H9 (cell line): ENCODE results near the gene KIRREL3. TPM values are rescaled to one million over a fixed set of nuclear protein-coding genes. Genes with fewer than 3 reads are reported as not detected.

ENCODE experiments used
- DNase-seq: peaks from one replicate; pipeline ENCODE4 v3.0.0-alpha.2; 2017
- H2AFZ ChIP-seq: one replicate; pipeline ENCODE4 v1.6.1; 2013; ENCODE audit warnings: mild to moderate bottlenecking, low read length, control low read depth, moderate library complexity
- H2AK5ac ChIP-seq: 2 replicates; pipeline ENCODE4 v1.6.1; 2013; ENCODE audit warnings: low read length, control low read depth, mixed read lengths; ENCODE audit not compliant: insufficient read length
- H2BK120ac ChIP-seq: one replicate; pipeline ENCODE4 v1.6.1; 2013; ENCODE audit warnings: low read depth, mild to moderate bottlenecking, low read length, control low read depth, inconsistent platforms; ENCODE audit not compliant: poor library complexity, severe bottlenecking
- H2BK12ac ChIP-seq: 2 replicates; pipeline ENCODE4 v1.6.1; 2013; ENCODE audit warnings: low read length, control low read depth, mixed read lengths, low read depth; ENCODE audit not compliant: insufficient read length
- H2BK15ac ChIP-seq: 2 replicates; pipeline ENCODE4 v1.6.1; 2013; ENCODE audit warnings: low read depth, low read length, control low read depth
- H2BK20ac ChIP-seq: one replicate; pipeline ENCODE4 v1.6.1; 2013; ENCODE audit warnings: low read depth, mild to moderate bottlenecking, low read length, control low read depth, inconsistent platforms; ENCODE audit not compliant: poor library complexity, severe bottlenecking
- H2BK5ac ChIP-seq: 2 replicates; pipeline ENCODE4 v1.6.1; 2013; ENCODE audit warnings: low read length, control low read depth, mixed read lengths; ENCODE audit not compliant: insufficient read length
- H3K14ac ChIP-seq: 2 replicates; pipeline ENCODE4 v1.6.1; 2013; ENCODE audit warnings: low read length, control low read depth; ENCODE audit not compliant: insufficient read depth
- H3K18ac ChIP-seq: 2 replicates; pipeline ENCODE4 v1.6.1; 2013; ENCODE audit warnings: low read depth, mild to moderate bottlenecking, mixed read lengths, low read length, control low read depth; ENCODE audit not compliant: insufficient read length
- H3K23ac ChIP-seq: 2 replicates; pipeline ENCODE4 v1.6.1; 2013; ENCODE audit warnings: low read length, control low read depth, mixed read lengths, low read depth; ENCODE audit not compliant: insufficient read length
- H3K23me2 ChIP-seq: 2 replicates; pipeline ENCODE4 v1.6.1; 2013; ENCODE audit warnings: low read depth, mild to moderate bottlenecking, mixed read lengths, low read length, control low read depth; ENCODE audit not compliant: insufficient read length, poor library complexity, severe bottlenecking
- H3K27ac ChIP-seq: 2 replicates; pipeline ENCODE4 v1.5.1; 2013; ENCODE audit warnings: low read length, control low read depth, mixed read lengths, low read depth; ENCODE audit not compliant: insufficient read length
- H3K27me3 ChIP-seq: 2 replicates; pipeline ENCODE4 v1.6.1; 2013; ENCODE audit warnings: low read length, control low read depth, inconsistent platforms; ENCODE audit not compliant: insufficient read depth
- H3K4ac ChIP-seq: 2 replicates; pipeline ENCODE4 v1.6.1; 2013; ENCODE audit warnings: low read depth, mild to moderate bottlenecking, control low read depth, inconsistent platforms, low read length, moderate library complexity
- H3K4me1 ChIP-seq: 2 replicates; pipeline ENCODE4 v1.6.1; 2013; ENCODE audit warnings: low read length, control low read depth, inconsistent platforms; ENCODE audit not compliant: insufficient read depth
- H3K4me2 ChIP-seq: 2 replicates; pipeline ENCODE4 v1.6.1; 2013; ENCODE audit warnings: low read length, control low read depth, mixed read lengths; ENCODE audit not compliant: insufficient read length, insufficient read depth
- H3K56ac ChIP-seq: 2 replicates; pipeline ENCODE4 v1.6.1; 2013; ENCODE audit warnings: low read depth, mild to moderate bottlenecking, mixed read lengths, low read length, control low read depth; ENCODE audit not compliant: insufficient read length
- H3K79me1 ChIP-seq: 2 replicates; pipeline ENCODE4 v1.6.1; 2013; ENCODE audit warnings: low read depth, mild to moderate bottlenecking, moderate library complexity, low read length, control low read depth, inconsistent platforms; ENCODE audit not compliant: insufficient read depth, poor library complexity, severe bottlenecking
- H3K79me2 ChIP-seq: 2 replicates; pipeline ENCODE4 v1.6.1; 2013; ENCODE audit warnings: low read length, control low read depth, inconsistent platforms; ENCODE audit not compliant: insufficient read depth
- H3K9ac ChIP-seq: 2 replicates; pipeline ENCODE4 v1.6.1; 2013; ENCODE audit warnings: low read length, control low read depth, mixed read lengths; ENCODE audit not compliant: insufficient read length; ENCODE audit errors: extremely low read depth
- H3K9me3 ChIP-seq: one replicate; pipeline ENCODE4 v1.6.1; 2013; ENCODE audit warnings: low read depth, low read length, inconsistent platforms; ENCODE audit not compliant: control insufficient read depth
- H3T11ph ChIP-seq: one replicate; pipeline ENCODE4 v1.6.1; 2013; ENCODE audit warnings: mild to moderate bottlenecking, low read length, control low read depth, inconsistent platforms
- H4K20me1 ChIP-seq: one replicate; pipeline ENCODE4 v1.6.1; 2013; ENCODE audit not compliant: control insufficient read depth, insufficient read length, insufficient read depth
- H4K5ac ChIP-seq: 2 replicates; pipeline ENCODE4 v1.6.1; 2013; ENCODE audit warnings: low read depth, mild to moderate bottlenecking, mixed read lengths, low read length, control low read depth; ENCODE audit not compliant: insufficient read length
- H4K8ac ChIP-seq: replicated peaks from 2 replicates; pipeline ENCODE4 v1.6.1; 2013; ENCODE audit warnings: low read length, control low read depth, mixed read lengths, low read depth; ENCODE audit not compliant: insufficient read length
- H4K91ac ChIP-seq: 2 replicates; pipeline ENCODE4 v1.6.1; 2013; ENCODE audit warnings: low read depth, mild to moderate bottlenecking, moderate library complexity, mixed read lengths, low read length, control low read depth; ENCODE audit not compliant: insufficient read length
- H3K27ac Mint-ChIP-seq, 3 experiments: 2 replicates in 2 of 3; 3 replicates in 1 of 3; pipeline ENCODE4 v1.8.0; 2020 to 2021; ENCODE audit warnings: mixed read lengths in 3 of 3, mild to moderate bottlenecking in 1 of 3, moderate library complexity in 1 of 3
- H3K27me3 Mint-ChIP-seq: 2 replicates; pipeline ENCODE4 v1.8.0; 2021; ENCODE audit warnings: low read depth, mild to moderate bottlenecking, moderate library complexity, mixed read lengths
- H3K36me3 Mint-ChIP-seq, 3 experiments: 2 replicates in 2 of 3; 3 replicates in 1 of 3; pipeline ENCODE4 v1.8.0; 2020 to 2021; ENCODE audit warnings: low read depth in 3 of 3, mixed read lengths in 3 of 3; ENCODE audit not compliant: insufficient read depth in 1 of 3
- H3K4me1 Mint-ChIP-seq, 2 experiments: 2 replicates each; pipeline ENCODE4 v1.8.0; 2020; ENCODE audit warnings: mixed read lengths in 2 of 2
- H3K4me3 Mint-ChIP-seq, 2 experiments: 2 replicates in 1 of 2; 3 replicates in 1 of 2; pipeline ENCODE4 v1.8.0; 2020 to 2021; ENCODE audit warnings: mild to moderate bottlenecking in 2 of 2, mixed read lengths in 2 of 2, moderate library complexity in 1 of 2
- H3K9me3 Mint-ChIP-seq, 2 experiments: 2 replicates in 1 of 2; 3 replicates in 1 of 2; pipeline ENCODE4 v1.8.0; 2020; ENCODE audit warnings: mild to moderate bottlenecking in 2 of 2, mixed read lengths in 2 of 2, moderate library complexity in 1 of 2
- CTCF ChIP-seq: fragments of 200-600 bp; sonication (generic); conservative IDR thresholded peaks from 3 replicates; pipeline ENCODE4 v1.8.0; 2021; ENCODE audit warnings: antibody characterized with exemption, mild to moderate bottlenecking
- WGBS: extraction: QIAGEN DNeasy Blood & Tissue Kit; methylation state at CpG from one replicate; pipeline ENCODE4 v1.1.7; 2013; ENCODE audit warnings: missing lambda C conversion rate, low lambda C conversion rate, mixed read lengths; ENCODE audit not compliant: insufficient read length; ENCODE audit errors: extremely low coverage; 5-methylcytosine and 5-hydroxymethylcytosine counted together
- total RNA-seq: library from RNA; stranded (reverse); gene quantifications from 2 replicates; pipeline ENCODE4 v1.2.1, GENCODE V29; 2021

KIRREL3 gene
- total RNA-seq, 1 experiment from 2014 or later, result 0.17 TPM

GRCh38 chr11:126971305-126971704, 29.3 kb downstream of the KIRREL3 start:
- WGBS, result no CpG with 5 or more reads among the region's 5 CpGs

More at GRCh38 chr11:126971305-126971704, 29.3 kb downstream of the KIRREL3 start:
- H3T11ph ChIP-seq, result no peak overlapping the region
- H3K27ac ChIP-seq, result no peak overlapping the region
- Mint-ChIP-seq H3K36me3 (peaks cover 3 to 14% (median 11%) of the 10 kb centered on the region in 3 experiments; a peak in 5 of 7 replicates), H3K4me3 (no peak overlapping the region), H3K9me3 (peaks cover 11 to 15% of the 10 kb centered on the region in 2 experiments), H3K27ac (no peak overlapping the region), H3K27me3 (peaks cover 7% of the 10 kb centered on the region), H3K4me1 (peaks cover 17 to 29% of the 10 kb centered on the region in 2 experiments)
- H2AFZ ChIP-seq, result no peak overlapping the region
- no peaks in the 10 kb centered on the region for H3K27me3 ChIP-seq
- no peak overlapping the region for H3K4ac ChIP-seq
- no peaks in the 10 kb centered on the region for H3K4me1 ChIP-seq
- H3K4me2 ChIP-seq, result no peak overlapping the region
- no peaks in the 10 kb centered on the region for H3K79me2 ChIP-seq
- H4K8ac ChIP-seq, result no peak overlapping the region
- no peak overlapping the region for H2BK5ac ChIP-seq
- TF ChIP-seq CTCF, result no peak
- no peak overlapping the region for H4K91ac ChIP-seq
- no peak overlapping the region for H2BK12ac ChIP-seq
- no peak overlapping the region for H2AK5ac ChIP-seq
- no peak for DNase-seq
- H2BK120ac ChIP-seq, result no peak overlapping the region
- H4K20me1 ChIP-seq, result no peaks in the 10 kb centered on the region
- no peak overlapping the region for H3K14ac ChIP-seq
- H3K9me3 ChIP-seq, result peaks cover 9% of the 10 kb centered on the region
- no peak overlapping the region for H2BK20ac ChIP-seq
- no peak overlapping the region for H3K9ac ChIP-seq
- no peaks in the 10 kb centered on the region for H3K79me1 ChIP-seq
- H3K56ac ChIP-seq, result no peak overlapping the region
- no peak overlapping the region for H3K23ac ChIP-seq
- no peaks in the 10 kb centered on the region for H3K23me2 ChIP-seq
- no peak overlapping the region for H4K5ac ChIP-seq
- H3K18ac ChIP-seq, result no peak overlapping the region
- H2BK15ac ChIP-seq, result no peak overlapping the region
